ENCODE data around the gene EPHB4.
"Not testable (repeated sequence)": the region's sequence is repeated elsewhere in the genome, so short reads cannot be mapped to it uniquely, and the experiment has no call there.

Gene EPHB4

GRCh38 chr7:100822236-100823139 lies 4.8 kb downstream of the EPHB4 start:
- no peak for DNase-seq (ENCODE audit: low read depth in 2 of 2)

GRCh38 chr7:100819586-100819985 lies 7.7 kb downstream of the EPHB4 start:
- DNase-seq (ENCODE audit: low read depth in 2 of 2): no peak

GRCh38 chr7:100818825-100819224 lies 8.5 kb downstream of the EPHB4 start:
- no peak for DNase-seq (ENCODE audit: low read depth in 2 of 2)

GRCh38 chr7:100818366-100818765 lies 9.0 kb downstream of the EPHB4 start:
- no peak for DNase-seq (ENCODE audit: low read depth in 2 of 2)

- DNase-seq (ENCODE audit: low read depth in 2 of 2): no peak
Measured at GRCh38 chr7:100817097-100817496, 10.2 kb downstream of the EPHB4 start.

GRCh38 chr7:100816515-100816914 lies 10.8 kb downstream of the EPHB4 start:
- not testable (repeated sequence) for DNase-seq (ENCODE audit: low read depth in 2 of 2)

- DNase-seq (ENCODE audit: low read depth in 2 of 2): no peak
Measured at GRCh38 chr7:100812729-100813128, 14.6 kb downstream of the EPHB4 start.

- no peak for DNase-seq (ENCODE audit: low read depth in 2 of 2)
Measured at GRCh38 chr7:100811480-100811879, 15.8 kb downstream of the EPHB4 start.

GRCh38 chr7:100808354-100808875 lies 18.9 kb downstream of the EPHB4 start:
- DNase-seq (ENCODE audit: low read depth in 2 of 2): no peak

- not testable (repeated sequence) for DNase-seq (ENCODE audit: low read depth in 2 of 2)
Measured at GRCh38 chr7:100806883-100807282, 20.4 kb downstream of the EPHB4 start.

- DNase-seq (ENCODE audit: low read depth in 2 of 2): no peak
Measured at GRCh38 chr7:100806276-100806675, 21.0 kb downstream of the EPHB4 start.

GRCh38 chr7:100804681-100805431 lies 22.5 kb downstream of the EPHB4 start:
- DNase-seq (ENCODE audit: low read depth in 2 of 2): no peak

GRCh38 chr7:100803398-100804161 lies 23.7 kb downstream of the EPHB4 start:
- peak; percentile 51 to 55 for DNase-seq (ENCODE audit: low read depth in 2 of 2)

GRCh38 chr7:100802951-100803350 lies 24.4 kb downstream of the EPHB4 start:
- DNase-seq (ENCODE audit: low read depth in 2 of 2): no peak

GRCh38 chr7:100801833-100802568 lies 25.3 kb downstream of the EPHB4 start:
- peak; percentile 11 to 15 for DNase-seq (ENCODE audit: low read depth in 2 of 2)

GRCh38 chr7:100799037-100799896 lies 28.1 kb downstream of the EPHB4 start:
- peak; percentile 25 for DNase-seq (ENCODE audit: low read depth in 2 of 2)

GRCh38 chr7:100794741-100795140 lies 32.6 kb downstream of the EPHB4 start:
- no peak for DNase-seq (ENCODE audit: low read depth in 2 of 2)

GRCh38 chr7:100793806-100794660 lies 33.3 kb downstream of the EPHB4 start:
- no peak for DNase-seq (ENCODE audit: low read depth in 2 of 2)
